Large intestine (tissue), 3 donors: ENCODE results near the gene MORF4L2. TPM values are rescaled to one million over a fixed set of nuclear protein-coding genes. Genes with fewer than 3 reads are reported as not detected.

ENCODE experiments used
- DNase-seq, 2 donors: peaks; one replicate each; pipeline versions ENCODE4 v3.0.0 to v3.0.0-alpha.2; 2013
- H3K27ac ChIP-seq: one replicate; pipeline ENCODE4 v1.5.1; 2013; ENCODE audit warnings: low read length
- H3K27me3 ChIP-seq: 2 replicates; pipeline ENCODE4 v1.6.1; 2013; ENCODE audit warnings: low read length; ENCODE audit not compliant: control insufficient read depth, insufficient read depth
- H3K36me3 ChIP-seq: 2 replicates; pipeline ENCODE4 v1.6.1; 2013; ENCODE audit warnings: low read length; ENCODE audit not compliant: control insufficient read depth, insufficient read depth
- H3K4me1 ChIP-seq: one replicate; pipeline ENCODE4 v1.6.1; 2013; ENCODE audit warnings: low read length; ENCODE audit not compliant: control insufficient read depth, insufficient read depth
- H3K4me3 ChIP-seq: one replicate; pipeline ENCODE4 v1.5.1; 2013; ENCODE audit warnings: low read length
- H3K9me3 ChIP-seq: one replicate; pipeline ENCODE4 v1.6.1; 2013; ENCODE audit warnings: mild to moderate bottlenecking, low read depth, low read length, moderate library complexity; ENCODE audit not compliant: control insufficient read depth
- WGBS: methylation state at CpG from one replicate; pipeline ENCODE4 v1.1.5; 2013; ENCODE audit warnings: low lambda C conversion rate; ENCODE audit not compliant: insufficient coverage; 5-methylcytosine and 5-hydroxymethylcytosine counted together
- polyA plus RNA-seq: library from polyadenylated mRNA; unstranded; fragments of 120-200 nt; gene quantifications from one replicate; pipeline ENCODE4 v1.2.1, GENCODE V29; 2013

MORF4L2 gene
- polyA plus RNA-seq, 1 donor, result 357 TPM

DNA sequence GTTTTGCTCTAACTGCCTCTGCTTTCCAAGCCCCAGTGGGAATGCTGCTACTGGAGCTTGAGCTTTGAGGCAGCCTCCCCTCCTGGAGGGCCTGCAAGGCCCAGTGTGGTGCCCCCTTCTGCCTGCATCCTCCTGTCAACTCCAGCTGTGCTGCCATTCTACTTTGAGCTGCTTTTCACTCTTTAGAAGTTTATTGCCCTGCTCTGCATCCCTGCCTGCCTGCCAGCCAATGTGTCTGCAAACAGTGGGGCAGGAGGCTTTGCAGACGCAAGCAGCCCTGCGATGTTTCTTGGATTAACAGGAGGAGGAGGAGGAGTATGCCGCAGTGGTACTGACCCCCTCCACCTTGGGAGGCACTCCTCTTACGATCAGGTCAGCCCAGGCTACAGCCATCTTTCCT, 40.6 kb upstream of the MORF4L2 start:
- Histone ChIP-seq H3K27ac (no peak overlapping the region), H3K4me3 (no peak overlapping the region), H3K4me1 (no peaks in the 10 kb centered on the region), H3K36me3 (no peaks in the 10 kb centered on the region), H3K9me3 (no peaks in the 10 kb centered on the region), H3K27me3 (no peaks in the 10 kb centered on the region)
- DNase-seq, result no peak
- WGBS, result no CpG with 5 or more reads among the region's 4 CpGs

DNA sequence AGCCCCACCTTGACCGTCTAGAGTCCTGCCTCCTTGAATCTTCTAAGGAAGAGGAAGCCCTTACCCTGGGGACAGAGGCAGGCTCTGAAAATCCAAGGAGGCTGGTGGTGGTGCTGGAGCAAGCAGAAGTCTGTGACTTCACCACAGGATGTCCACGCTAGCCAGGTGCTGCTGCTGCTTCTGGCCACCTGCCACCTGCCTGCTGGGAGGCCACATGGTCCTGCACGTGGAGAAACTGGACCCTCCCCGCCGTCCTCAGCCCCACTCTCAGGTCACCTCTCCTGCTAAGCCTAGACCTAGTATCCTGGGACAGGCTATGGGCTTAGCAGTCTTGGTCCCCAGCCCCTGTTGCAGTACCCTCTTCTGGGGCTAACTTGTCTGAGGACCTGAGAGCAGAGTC, 40.0 kb upstream of the MORF4L2 start:
- Histone ChIP-seq H3K36me3 (no peaks in the 10 kb centered on the region), H3K27me3 (no peaks in the 10 kb centered on the region), H3K9me3 (no peaks in the 10 kb centered on the region), H3K4me3 (no peak overlapping the region), H3K4me1 (no peaks in the 10 kb centered on the region), H3K27ac (no peak overlapping the region)
- DNase-seq, result no peak
- WGBS, result no CpG with 5 or more reads among the region's 5 CpGs

DNA sequence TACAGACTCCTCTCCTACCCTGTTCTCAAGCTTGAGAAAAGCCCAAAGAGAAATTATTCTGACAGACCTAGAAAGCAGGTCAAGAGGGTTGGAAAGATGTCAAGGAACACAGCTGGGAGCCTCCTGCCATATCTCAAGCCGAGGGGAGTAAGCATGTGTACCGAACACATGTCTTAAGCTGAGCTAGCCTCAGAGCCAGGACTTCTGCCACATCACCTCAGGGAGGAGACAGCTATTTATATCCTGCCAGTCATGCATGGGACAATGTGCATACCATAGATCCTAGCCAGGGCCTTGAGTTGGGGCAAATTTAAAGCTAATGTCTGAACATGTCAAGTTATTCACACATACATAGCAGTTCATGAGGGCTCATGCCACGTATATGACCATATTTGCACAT, 36.0 kb upstream of the MORF4L2 start:
- WGBS, result no CpG with 5 or more reads among the region's 3 CpGs
- Histone ChIP-seq H3K36me3 (no peaks in the 10 kb centered on the region), H3K27me3 (no peaks in the 10 kb centered on the region), H3K9me3 (no peaks in the 10 kb centered on the region), H3K4me3 (no peak overlapping the region), H3K4me1 (no peaks in the 10 kb centered on the region), H3K27ac (no peak overlapping the region)
- DNase-seq, result no peak

DNA sequence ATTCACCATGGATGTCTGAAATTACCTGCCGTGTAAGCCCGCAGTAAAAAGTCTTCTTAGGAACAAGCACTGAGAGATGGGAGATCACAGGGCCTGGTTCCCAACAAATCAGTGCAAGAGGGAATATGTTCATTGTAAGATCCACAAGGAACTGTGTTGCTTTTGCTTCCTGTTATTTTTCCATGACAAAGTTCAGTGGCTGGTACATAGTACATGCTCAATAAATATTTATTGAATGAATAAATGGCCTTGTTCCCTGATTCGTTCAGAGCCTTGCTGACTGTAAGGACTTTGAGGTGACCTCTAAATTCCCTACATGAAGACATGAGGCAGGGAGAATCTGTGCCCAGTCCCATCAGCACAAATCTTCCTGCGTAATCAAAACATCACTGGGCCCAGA, 31.6 kb upstream of the MORF4L2 start:
- Histone ChIP-seq H3K36me3 (no peaks in the 10 kb centered on the region), H3K4me3 (no peak overlapping the region), H3K27ac (no peak overlapping the region), H3K4me1 (peaks cover 6% of the 10 kb centered on the region), H3K9me3 (no peaks in the 10 kb centered on the region), H3K27me3 (no peaks in the 10 kb centered on the region)
- DNase-seq, result no peak
- no CpG with 5 or more reads among the region's 4 CpGs for WGBS

DNA sequence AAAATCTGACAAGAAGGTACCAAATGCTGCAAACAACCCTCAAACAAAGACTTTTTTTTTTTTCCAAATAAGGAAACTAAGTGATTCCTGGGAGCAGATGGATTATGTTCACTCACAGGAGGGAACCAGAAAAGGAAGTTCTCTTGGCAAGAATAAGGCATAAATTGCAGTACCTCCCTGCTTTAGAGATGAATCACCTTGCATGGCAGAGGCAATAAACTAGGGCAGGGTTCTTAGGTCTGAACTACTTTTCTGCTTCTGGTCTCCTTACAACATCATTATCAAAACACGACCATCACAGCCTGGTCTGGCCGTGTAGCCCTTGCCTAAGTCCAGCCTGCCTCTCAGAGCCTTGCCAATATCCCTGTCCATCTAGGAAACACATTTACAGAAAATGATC, 30.5 kb upstream of the MORF4L2 start:
- peak; percentile 39 to 72 for DNase-seq
- H3K27me3 ChIP-seq, result no peaks in the 10 kb centered on the region
- no peaks in the 10 kb centered on the region for H3K36me3 ChIP-seq
- no CpG with 5 or more reads among the region's 2 CpGs for WGBS
- no peaks in the 10 kb centered on the region for H3K9me3 ChIP-seq
- peaks cover 6% of the 10 kb centered on the region for H3K4me1 ChIP-seq
- peak overlapping the region; percentile 62 for H3K27ac ChIP-seq
- H3K4me3 ChIP-seq, result no peak overlapping the region

DNA sequence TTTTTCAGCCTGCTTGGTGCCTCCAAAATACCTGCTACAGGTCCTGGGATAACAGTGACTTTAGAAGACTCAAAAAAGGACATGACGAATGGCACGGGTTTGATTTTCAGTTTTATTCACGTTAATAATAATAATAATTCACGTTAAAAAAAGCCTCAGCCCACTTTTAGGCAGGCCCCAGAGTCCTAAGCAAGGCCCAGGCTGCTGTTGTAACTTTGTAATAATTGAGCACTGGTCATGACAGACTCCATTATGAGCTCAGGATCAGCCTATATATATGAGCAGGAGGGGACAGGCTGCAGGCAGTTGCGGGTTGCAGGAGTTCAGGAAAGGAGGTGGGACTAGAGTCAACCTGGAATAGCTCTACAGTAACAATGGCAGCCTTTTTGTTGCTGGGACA, 24.1 kb upstream of the MORF4L2 start, which contains the start of gene TMEM31:
TSS of gene TMEM31 (plus strand) at position 301 of the 400 bp plus-strand sequence. CDS start 1,350 bp downstream, outside the sequence.
- no peak within 1 kb of the TSS for H3K27ac ChIP-seq
- WGBS, result no CpG with 5 or more reads among the region's 5 CpGs
- DNase-seq, result no peak

DNA sequence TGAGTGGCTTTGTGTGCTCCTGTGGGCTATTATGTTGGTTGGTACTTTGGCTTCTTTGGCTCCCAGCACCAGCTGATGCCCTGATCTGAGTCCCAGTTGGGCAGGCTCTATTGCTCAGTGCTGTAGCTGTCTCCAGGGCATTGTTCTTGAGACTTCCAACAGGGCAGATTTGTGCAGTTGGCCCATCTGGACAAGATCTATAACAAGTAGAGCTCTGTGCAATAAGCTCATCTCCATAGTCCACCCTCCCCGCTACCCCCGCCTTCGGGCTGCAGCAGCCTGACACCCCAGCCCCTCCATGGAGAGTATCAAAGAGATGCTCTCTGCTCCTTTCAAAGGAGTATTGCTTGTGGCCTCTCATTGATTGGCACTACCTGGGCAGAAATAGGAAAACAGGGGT, 18.4 kb upstream of the MORF4L2 start:
- no peak overlapping the region for H3K27ac ChIP-seq
- no peaks in the 10 kb centered on the region for H3K36me3 ChIP-seq
- no peak overlapping the region for H3K4me3 ChIP-seq
- H3K27me3 ChIP-seq, result no peaks in the 10 kb centered on the region
- DNase-seq, result no peak
- no peaks in the 10 kb centered on the region for H3K4me1 ChIP-seq
- no CpG with 5 or more reads among the region's 3 CpGs for WGBS
- H3K9me3 ChIP-seq, result no peaks in the 10 kb centered on the region

More for the DNA sequence above, 24.1 kb upstream of the MORF4L2 start, which contains the start of gene TMEM31:
- Histone ChIP-seq H3K27me3 (no peaks in the 10 kb centered on the region), H3K4me3 (no peak within 1 kb of the TSS), H3K4me1 (no peaks in the 10 kb centered on the region), H3K9me3 (no peaks in the 10 kb centered on the region), H3K36me3 (no peaks in the 10 kb centered on the region)

DNA sequence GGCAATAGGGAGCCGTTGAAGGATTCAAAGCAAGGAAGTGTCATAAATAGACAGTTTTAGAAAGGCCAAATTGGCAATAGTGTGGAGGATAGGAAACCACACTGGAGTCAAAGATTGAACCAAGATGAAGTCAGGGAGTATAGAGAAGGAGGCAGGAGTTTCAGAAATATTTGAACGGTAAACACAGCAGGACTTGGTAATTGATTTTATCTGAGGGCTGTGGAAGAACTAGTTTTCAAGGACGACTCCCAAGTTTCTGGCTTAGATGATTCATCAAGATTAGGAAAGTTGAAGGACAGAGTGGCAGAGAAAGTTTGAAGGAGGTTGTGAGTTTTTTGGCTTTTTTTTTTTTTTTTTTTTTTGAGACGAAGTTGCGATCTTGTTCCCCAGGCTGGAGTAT, 12.7 kb upstream of the MORF4L2 start:
- WGBS, result no CpG with 5 or more reads among the region's 5 CpGs
- Histone ChIP-seq H3K27ac (no peak overlapping the region), H3K9me3 (no peaks in the 10 kb centered on the region), H3K27me3 (no peaks in the 10 kb centered on the region), H3K4me1 (no peaks in the 10 kb centered on the region), H3K36me3 (no peaks in the 10 kb centered on the region), H3K4me3 (no peak overlapping the region)
- DNase-seq, result no peak

DNA sequence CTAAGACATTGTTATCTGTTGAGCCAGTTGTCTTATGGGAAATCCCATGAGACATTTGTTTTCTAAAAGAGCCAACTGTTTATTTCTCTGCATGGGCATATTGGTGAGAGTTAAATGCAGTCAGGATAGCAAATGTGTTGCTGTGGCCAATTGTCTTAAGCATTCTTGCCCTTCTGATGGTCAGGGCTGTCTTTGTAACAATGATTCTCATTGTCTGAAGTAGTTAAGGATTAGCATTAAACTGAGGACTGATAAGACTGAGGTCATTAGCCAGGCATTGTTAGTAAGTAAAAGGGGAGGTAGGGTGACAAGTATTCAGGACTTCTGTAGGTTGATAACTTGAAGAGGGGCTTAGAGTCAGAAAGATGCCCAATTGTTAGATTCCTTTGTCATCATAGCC, 11.2 kb upstream of the MORF4L2 start:
- Histone ChIP-seq H3K4me3 (no peak overlapping the region), H3K4me1 (no peaks in the 10 kb centered on the region), H3K36me3 (no peaks in the 10 kb centered on the region), H3K27me3 (no peaks in the 10 kb centered on the region), H3K9me3 (no peaks in the 10 kb centered on the region), H3K27ac (no peak overlapping the region)
- no peak for DNase-seq

DNA sequence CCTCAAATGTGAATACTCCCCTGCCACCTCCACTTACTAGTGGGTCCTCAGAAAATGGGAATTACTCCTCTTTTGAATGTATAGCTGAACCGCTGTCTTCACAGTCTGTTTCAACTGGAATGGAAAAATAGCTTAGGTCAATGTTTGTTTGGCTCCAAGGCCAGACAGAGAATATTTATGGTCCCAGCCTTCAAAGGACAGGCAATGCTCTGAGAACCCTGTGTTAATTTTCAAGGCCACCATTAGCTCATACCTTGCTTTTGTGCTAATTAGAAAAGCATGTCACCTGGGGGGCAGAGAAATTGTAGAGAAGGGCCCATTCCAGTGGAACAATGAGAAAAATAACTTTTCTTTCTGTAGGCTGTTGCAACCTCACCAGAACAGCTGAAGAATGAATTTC, 4.6 kb upstream of the MORF4L2 start:
- WGBS, result no CpG with 5 or more reads among the region's 1 CpG

DNA sequence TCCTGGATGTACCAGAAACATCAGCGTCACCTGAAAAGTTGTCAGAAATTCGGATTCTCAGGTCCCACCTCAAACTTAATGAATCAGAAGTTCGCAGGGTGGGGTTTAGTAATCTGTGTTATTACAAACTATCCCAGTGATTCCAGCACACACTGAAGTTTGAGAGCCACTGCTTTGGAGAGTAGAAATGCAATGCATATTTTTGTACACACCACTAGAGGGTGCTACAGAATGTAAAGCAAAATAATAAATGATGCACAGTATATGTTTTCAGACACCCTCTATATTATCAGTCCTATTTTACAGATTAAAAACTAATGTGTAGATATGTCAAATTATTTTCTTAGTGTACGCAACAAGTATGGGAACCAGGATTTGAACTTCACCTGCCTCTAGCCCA, 2.4 kb upstream of the MORF4L2 start:
- Histone ChIP-seq H3K4me1 (no peaks in the 10 kb centered on the region), H3K4me3 (no peak overlapping the region), H3K27ac (no peak overlapping the region), H3K27me3 (no peaks in the 10 kb centered on the region), H3K9me3 (no peaks in the 10 kb centered on the region), H3K36me3 (peaks cover 6% of the 10 kb centered on the region)
- DNase-seq, result peak in 1 of 2 donors; percentile 24
- WGBS, result no CpG with 5 or more reads among the region's 4 CpGs

More for the DNA sequence above, 4.6 kb upstream of the MORF4L2 start:
- no peaks in the 10 kb centered on the region for H3K9me3 ChIP-seq
- H3K27me3 ChIP-seq, result no peaks in the 10 kb centered on the region
- no peaks in the 10 kb centered on the region for H3K36me3 ChIP-seq
- no peak for DNase-seq
- no peak overlapping the region for H3K27ac ChIP-seq
- no peak overlapping the region for H3K4me3 ChIP-seq
- H3K4me1 ChIP-seq, result no peaks in the 10 kb centered on the region
